SU-DHL-6 (cell line): ENCODE results near the gene CFAP68.

Experiments
- EZH2phosphoT487 ChIP-seq: fragments of 200-600 bp; sonication (generic), shearing (Covaris generic); conservative IDR thresholded peaks from 2 replicates; pipeline ENCODE4 v1.6.1; 2018; ENCODE audit warnings: mild to moderate bottlenecking, antibody characterized with exemption, low read length, moderate library complexity, mixed read lengths
- TF ChIP-seq, protein P1 (sequence below): fragments of 200-600 bp; sonication (generic); IDR thresholded peaks from one replicate; pipeline ENCODE4 v1.5.1; 2017; ENCODE audit warnings: antibody characterized with exemption, mild to moderate bottlenecking, low read length, moderate library complexity; ENCODE audit not compliant: insufficient read depth, poor library complexity, severe bottlenecking

DNA sequence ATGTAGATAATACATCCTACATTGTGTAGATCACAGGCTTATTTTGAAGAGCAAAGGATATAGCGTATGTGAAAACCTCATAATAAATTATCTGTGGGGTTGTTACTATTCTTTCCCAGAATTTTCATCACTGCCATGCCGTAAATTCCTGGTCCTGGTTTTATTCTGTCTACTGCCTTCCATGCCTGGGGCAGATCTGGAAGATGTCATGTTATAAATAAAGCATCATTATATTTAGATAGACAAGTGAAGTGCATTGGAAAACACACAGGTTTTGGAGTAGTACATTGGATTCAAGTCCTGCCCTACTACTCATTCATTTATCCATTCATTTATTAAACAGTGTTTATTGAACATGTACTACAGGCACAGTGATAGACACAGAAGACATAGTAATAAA lies 41.6 kb downstream of the CFAP68 start:
- TF ChIP-seq EZH2phosphoT487: no peak
- TF ChIP-seq, protein P1, sequence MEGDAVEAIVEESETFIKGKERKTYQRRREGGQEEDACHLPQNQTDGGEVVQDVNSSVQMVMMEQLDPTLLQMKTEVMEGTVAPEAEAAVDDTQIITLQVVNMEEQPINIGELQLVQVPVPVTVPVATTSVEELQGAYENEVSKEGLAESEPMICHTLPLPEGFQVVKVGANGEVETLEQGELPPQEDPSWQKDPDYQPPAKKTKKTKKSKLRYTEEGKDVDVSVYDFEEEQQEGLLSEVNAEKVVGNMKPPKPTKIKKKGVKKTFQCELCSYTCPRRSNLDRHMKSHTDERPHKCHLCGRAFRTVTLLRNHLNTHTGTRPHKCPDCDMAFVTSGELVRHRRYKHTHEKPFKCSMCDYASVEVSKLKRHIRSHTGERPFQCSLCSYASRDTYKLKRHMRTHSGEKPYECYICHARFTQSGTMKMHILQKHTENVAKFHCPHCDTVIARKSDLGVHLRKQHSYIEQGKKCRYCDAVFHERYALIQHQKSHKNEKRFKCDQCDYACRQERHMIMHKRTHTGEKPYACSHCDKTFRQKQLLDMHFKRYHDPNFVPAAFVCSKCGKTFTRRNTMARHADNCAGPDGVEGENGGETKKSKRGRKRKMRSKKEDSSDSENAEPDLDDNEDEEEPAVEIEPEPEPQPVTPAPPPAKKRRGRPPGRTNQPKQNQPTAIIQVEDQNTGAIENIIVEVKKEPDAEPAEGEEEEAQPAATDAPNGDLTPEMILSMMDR: no peak
